CD1c-positive myeloid dendritic cell (primary cell): ENCODE results near the gene SNED1.
A peak's percentile ranks its signal among the peaks of the same experiment; 100 is the strongest.

Experiments used
- DNase-seq: peaks from one replicate; pipeline ENCODE4 v3.0.0-alpha.2; 2016; ENCODE audit errors: extremely low spot score

SNED1 gene

DNA sequence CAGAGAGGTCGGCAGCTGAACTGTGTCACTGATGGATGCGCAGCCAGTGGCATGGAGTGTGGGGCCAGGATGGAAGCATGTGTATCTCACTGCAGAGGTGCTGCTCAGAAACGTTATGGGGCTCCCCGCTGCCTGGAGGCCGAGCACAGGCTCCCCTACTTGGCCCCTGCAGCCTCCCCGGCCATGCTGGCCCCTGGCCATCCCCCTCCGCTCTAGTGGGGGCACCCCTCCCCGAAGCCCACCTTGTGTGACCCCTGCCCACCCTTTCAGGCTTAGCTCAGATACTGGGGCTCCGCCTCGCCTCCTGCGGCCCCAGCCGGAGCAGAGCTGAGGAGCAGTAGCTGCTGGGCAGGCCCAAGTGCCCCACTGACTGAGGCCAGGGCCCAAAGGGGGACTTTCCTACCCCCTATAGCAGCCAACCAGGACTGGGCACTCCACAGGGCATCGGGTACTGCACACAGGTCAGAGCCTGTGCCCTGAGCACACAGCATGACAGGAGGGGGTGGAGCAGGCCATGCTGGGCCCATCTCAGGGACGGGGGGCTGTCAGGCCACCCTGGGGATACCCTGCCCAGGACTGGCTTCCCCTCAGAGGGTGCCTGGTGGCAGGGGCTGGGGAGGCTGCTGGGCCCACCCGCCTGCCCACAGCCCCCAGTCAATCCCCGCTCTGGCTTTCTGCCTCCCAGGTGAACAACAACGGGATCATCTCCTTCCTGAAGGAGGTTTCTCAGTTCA, 31.3 kb downstream of the SNED1 start:
- DNase-seq, result no peak

DNA sequence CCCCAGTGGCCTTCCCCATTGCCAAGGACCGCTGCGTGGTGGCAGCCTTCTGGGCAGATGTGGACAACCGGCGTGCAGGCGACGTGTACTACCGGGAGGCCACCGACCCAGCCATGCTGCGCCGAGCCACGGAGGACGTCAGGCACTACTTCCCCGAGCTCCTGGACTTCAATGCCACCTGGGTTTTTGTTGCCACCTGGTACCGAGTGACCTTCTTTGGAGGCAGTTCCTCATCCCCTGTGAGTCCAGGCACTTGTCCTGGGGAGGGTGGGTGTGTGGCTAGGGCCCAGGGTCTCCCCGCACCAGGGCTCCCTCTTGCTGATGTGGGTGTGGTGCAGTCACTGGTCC, 31.9 kb downstream of the SNED1 start:
- no peak for DNase-seq

DNA sequence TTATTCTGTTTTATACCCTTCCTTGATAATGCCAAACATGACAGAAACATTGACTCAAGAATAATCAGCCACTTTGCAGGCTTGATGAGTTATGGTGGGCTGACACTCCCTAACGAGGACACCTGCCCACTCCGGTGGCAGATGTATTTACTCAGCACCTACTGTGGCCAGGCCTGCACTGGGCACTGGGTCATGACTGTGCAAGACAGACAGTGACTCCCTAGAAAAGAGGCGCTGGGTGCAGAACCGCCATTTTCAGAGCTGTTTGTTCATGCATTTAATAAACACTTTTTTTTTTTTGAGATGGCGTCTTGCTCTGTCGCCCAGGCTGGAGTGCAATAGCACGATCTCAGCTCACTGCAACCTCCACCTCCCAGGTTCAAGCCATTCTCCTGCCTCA, 32.5 kb downstream of the SNED1 start:
- DNase-seq, result no peak

DNA sequence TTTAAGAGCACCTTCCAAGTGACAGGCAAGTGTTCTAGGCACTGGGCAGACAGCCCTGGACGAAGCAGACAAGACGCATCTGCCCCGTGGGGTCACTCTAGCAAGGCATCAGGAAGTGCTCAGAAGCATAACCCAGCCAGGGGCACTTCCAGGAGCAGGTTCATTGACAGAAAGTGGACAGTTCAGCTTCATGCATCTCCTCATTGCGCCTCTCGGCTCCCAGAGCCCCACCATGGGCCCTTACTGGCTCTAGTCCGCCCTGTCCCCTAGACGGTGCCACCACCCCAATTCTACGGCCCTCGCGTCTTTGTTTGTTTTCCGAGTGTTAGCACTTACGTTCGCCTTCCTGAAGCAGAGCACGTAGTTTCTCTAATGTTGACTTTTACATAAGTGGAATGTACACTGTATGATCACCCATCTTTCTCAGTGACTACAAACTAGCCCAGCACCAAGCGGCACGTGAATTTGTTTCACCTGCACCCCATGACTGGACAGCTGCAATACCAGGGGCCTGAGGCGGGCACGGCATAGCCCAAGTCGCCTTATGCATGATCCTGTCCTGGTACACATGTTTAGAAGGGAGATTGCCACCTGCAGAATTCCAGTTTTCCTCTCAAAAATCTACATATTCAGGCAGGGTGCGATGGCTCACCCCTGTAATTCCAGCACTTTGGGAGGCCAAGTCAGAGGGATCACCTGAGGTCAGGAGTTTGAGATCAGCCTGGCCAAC, 33.2 kb downstream of the SNED1 start:
- DNase-seq, result no peak

DNA sequence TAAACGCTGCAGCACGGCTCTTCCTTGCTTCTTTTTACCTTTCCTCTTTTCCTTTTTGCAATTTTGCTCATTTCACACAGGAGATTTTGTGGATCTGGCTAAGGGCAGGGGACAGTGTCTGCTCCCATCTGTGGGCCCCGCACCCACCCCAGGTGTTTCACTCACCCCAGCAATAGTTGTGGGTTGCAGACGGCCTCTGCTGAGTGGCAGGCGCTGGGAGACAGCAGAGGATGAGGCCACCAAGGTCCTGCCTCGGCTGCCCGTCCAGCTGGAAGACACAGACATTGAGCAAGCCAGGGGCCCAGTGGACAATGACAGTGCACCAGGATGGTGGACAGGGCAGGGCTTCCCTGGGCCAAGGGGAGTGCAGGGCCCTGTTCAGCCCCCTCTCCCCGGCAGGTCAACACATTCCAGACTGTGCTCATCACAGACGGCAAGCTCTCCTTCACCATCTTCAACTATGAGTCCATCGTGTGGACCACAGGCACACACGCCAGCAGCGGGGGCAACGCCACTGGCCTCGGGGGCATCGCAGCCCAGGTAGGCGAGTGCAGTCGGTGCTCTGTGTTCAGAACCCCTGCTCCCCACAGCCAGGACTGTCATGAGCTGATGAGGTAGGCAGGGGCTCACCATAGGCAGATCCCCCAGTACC, 35.0 kb downstream of the SNED1 start:
- no peak for DNase-seq

DNA sequence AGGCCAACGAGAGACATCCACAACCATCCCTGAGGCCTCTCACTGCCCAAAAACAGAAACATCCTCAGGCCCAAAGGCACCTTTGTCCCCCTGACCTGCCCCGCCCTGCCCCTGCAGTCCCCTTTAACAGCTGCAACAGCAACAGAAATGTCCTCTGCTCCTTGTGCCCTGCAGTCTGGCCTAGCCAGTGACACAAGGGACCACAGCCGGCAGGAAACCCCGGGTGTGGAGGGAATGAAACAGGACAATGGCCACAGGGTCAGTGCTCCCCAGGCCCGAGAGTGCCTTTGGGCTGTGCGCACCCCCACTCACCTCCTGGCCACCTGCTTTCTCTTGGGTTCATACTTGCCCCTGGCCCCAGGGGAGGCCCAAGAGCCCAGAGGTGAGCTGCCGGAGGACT, 35.6 kb downstream of the SNED1 start:
- DNase-seq, result no peak

DNA sequence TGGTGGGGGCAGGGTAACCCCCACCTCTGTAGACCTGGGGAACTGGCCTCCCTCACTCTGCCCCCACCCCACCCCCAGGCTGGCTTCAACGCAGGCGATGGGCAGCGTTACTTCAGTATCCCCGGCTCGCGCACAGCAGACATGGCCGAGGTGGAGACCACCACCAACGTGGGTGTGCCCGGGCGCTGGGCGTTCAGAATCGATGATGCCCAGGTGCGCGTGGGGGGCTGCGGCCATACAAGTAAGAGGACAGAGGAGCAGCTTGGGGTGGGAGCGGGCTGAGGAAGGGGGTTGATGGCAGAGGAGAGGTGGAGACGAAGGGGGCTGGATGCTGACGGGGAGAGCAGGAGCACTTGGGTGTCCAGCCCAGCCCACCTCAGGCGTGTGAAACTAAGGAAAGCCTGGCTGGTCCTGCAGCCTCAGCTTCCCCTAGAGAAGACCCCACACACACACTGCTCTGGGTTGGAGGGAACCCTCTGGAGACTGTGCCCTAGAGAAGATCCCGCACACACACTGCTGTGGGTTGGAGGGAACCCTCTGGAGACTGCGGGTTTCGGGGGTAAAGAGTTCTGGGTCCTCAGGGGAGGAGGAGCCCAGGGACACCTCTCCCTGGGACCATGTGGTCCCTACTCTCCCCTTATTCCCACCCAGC, 36.2 kb downstream of the SNED1 start:
- DNase-seq, result no peak

DNA sequence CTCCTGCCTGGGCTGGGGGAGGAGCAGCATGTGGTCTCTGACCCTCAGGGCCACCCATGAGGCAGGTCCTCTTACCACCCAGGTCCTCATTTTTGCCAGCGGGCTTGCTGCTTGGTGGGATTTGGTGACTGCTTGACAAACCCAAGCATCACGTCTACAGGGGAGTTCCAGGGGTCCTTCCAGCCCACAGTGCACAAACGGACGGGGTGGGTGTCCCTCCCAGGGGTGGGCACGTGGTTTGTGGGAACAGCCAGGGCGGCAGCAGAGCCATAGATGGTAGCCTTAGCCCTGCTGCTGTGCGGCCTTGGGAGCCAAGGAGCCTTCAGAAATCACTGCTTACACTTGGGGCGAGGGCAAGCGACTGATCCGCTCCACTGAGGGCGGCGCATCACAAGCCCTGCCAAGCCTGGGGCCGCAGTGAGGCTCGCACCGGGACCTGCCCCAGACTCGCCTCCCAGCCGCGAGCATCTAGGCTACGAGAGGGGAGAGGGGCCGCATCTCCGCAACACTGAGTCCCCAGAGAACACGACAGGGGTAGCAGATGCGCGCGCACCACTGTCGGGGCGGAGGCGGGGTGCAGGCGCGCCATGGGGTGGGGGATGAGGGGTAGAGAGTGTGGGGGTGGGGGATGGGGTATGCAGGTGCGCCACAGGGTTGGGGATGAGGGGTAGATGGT, 36.9 kb downstream of the SNED1 start:
- no peak for DNase-seq

DNA sequence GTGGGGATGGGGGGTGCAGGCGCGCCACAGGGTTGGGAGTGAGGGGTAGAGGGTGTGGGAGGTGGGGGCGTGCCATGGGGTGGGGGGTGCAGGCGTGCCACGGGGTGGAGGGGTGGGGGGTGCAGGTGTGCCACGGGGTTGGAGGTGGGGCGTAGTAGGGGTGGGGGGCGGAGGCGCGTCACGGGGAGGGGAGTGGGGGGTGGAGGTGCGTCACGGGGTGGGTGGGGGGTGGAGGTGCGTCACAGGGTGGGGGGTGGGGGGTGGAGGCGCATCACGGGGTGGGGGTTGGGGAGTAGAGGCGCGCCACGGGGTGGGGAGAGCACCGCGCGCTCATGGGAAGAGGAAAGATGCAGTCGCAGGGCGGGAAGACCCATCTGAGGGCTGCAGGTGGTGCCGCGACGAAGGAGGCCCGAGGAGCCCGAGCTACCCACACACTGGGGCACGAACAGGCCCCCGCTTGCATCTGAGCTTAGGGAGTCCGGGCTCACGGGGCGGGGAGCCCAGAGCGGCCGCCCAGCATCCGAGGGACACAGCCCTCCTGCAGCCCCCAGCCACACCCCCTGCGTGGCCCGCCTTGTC, 37.5 kb downstream of the SNED1 start:
- no peak for DNase-seq

DNA sequence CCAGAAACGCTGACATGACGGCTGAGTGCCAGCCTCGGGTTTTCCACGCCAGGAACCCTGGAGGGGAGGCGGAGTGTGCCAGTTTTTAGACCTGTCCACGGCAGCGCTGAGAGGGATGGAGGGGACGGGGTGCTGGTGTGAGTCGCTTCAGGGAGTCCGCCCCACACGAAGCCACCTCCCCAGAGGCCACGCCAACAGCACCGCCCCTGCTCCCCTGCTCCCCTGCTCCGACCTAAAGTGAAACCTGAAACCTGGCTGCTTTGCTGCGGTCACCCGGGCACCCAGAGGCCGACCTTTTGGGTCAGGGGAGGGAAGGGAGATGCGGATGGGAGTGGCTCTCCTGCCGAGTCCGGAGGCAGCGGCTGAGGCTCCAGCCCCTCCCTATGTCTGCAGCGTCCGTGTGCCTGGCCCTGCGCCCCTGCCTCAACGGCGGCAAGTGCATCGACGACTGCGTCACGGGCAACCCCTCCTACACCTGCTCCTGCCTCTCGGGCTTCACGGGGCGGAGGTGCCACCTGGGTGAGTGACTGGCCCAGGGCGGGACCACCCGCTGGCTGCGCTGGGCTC, 38.1 kb downstream of the SNED1 start:
- no peak for DNase-seq

DNA sequence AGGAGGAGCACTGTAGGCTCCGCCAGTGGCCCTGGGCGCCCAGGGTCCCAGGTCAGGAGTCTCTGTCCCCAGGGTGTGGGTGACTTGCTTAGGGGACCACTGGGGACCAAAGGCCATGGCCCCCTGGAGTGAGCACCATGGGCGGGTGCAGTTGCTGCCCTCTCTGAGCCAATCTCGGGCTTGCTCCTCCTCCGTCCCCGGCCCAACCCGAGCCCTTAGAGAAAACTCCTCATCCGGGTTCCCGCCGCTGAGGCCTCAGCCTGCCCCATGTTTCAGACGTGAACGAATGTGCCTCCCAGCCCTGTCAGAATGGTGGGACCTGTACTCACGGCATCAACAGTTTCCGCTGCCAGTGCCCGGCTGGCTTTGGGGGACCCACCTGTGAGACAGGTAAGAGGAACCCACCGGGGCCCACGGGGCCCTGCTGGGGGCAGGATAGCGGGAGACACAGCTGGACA, 38.6 kb downstream of the SNED1 start:
- DNase-seq, result no peak

DNA sequence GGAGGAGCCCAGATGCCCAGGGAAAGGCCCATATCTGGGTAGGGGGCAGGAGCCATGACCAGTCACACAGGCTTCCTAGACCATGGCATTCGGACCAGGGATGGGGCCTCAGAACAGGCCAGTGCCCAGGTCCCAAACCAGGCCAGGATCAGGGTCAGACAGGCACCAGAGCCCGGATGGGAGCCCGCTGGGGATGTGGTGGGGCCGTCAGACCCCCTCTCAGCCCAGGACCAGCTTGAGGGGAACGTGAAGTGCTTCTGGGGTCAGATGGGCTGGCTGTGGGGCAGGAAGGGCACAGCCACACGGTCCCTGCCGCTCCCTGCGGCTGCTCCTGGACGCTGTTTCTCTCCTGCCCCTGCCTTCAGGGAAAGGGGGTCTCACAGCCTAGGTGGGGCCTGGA, 39.1 kb downstream of the SNED1 start:
- DNase-seq, result no peak

DNA sequence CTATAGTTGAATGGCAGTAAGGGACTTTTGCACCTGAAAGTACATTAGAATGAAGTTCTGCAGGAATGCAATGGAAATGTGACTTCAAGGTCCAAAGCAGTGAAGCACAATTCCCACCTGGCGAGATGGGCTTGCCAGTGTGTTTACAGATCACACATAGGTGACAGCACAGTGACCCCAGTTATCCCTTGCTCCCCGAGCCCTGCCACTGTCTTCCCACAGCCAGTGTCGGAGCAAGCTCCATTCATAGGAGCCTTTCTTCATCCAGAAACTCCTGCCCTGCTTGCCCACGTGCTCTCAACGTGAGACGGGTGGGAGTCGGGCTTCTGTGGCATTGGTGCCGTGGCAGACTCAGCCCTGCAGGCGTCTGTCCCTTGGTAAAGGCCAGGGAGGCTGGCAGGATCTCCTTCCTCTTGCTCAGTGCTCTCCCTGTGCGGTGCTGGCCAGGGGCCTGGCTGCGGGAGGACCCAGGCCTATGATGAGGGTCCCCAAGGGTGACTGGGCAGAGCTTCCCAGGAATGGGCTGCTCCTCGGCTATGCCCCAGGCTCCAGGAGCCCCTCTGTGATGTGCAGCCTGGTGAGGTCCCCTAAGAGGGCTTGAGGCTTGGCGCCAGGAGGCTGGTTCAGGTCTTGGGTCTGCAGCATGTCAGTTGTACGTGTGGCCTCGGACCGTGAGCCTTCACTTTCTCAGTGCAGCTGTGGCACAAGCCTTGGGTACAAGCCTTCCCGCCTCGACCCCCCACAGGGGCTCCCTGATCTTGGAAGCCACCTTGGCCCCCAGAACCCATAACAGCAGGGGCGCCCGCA, 40.2 kb downstream of the SNED1 start:
- DNase-seq, result no peak

DNA sequence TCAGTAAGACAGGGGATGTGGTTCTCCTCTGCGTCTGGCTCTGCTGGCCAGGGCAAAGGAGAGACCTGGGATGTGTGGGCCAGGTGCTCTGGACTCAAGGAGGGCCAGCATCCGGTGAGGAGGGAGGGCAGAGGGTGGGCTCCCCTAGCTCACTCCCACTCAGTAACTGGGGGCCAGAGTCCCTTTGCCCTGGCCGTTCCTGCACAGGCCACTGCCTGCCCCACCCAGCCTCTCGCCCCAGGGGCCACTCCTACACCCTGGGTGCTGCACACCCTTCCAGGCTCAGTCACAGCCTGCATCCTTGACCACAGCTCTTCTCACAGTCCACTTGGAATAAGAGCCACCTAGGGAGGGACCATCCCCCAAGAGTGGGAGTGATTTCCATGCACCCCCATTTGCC, 41.0 kb downstream of the SNED1 start:
- no peak for DNase-seq

DNA sequence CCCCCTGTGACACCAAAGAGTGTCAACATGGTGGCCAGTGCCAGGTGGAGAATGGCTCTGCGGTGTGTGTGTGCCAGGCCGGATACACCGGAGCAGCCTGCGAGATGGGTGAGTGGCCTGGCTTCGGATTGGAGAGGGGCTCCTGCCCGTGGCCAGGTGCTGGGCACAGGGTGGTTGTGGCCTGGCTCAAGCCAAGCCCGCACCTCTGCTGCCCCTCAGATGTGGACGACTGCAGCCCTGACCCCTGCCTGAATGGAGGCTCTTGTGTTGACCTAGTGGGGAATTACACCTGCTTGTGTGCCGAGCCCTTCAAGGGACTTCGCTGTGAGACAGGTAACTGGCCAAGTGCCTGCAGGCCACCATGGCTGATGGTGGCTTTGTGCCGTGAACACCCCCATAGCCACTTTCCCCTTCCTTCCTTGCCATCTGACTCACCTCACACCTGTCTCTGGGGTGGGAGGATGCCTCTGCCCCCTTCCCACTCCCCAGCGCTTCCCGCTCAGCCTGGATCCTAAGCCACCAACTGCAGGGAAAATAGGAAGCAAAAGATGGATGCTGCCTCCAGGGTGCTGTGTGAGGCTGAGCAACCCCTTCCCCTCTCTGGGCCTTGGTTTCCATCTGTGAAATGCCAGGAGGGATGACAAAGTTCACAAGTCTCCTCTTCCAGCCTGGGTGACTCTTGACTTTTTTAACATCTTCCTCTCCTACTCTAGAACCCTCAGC, 41.8 kb downstream of the SNED1 start:
- DNase-seq, result no peak

DNA sequence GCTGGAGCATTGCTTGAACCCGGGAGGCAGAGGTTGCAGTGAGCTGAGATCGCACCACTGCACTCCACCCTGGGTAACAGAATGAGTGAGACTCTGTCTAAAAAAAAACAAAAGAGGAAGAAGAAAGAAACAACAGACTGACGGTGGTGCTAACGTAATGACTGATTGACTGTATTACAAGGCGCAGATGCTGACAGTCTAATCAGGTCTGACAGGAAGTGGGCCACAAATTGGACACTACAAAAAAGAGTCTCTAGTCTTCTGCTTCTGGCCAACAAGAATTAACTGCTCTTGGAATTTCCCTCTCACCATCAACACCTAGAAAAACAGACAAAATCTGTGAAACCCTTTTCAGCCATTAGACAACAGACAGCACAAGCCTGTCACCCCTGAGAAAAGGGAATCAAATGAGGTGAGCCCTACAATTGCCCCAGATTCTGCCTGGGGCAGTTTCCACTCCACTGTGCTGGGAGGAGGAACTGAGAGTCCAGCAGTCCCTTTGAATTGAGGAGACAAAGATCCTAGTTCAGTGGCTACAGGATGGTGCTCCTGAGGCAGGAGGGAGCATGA, 43.3 kb downstream of the SNED1 start:
- DNase-seq, result peak; percentile 10

DNA sequence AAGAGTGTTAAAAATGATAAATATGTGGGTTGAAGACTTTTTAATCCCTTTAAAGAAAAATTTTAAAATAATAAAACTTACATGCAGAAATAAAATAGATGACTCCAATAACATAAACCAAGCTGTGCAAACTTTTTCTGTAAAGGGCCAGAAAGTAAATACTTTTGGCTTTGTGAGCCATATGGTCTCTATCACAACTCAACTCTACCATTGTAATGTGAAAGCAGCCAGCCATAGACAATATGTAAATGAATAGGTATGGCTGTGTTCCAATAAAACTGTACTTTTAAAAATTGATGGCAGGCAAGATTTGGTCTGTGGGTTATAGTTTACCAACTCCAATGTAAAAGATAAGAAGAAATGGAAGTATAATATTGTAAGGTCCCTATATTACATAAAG, 45.2 kb downstream of the SNED1 start:
- no peak for DNase-seq

DNA sequence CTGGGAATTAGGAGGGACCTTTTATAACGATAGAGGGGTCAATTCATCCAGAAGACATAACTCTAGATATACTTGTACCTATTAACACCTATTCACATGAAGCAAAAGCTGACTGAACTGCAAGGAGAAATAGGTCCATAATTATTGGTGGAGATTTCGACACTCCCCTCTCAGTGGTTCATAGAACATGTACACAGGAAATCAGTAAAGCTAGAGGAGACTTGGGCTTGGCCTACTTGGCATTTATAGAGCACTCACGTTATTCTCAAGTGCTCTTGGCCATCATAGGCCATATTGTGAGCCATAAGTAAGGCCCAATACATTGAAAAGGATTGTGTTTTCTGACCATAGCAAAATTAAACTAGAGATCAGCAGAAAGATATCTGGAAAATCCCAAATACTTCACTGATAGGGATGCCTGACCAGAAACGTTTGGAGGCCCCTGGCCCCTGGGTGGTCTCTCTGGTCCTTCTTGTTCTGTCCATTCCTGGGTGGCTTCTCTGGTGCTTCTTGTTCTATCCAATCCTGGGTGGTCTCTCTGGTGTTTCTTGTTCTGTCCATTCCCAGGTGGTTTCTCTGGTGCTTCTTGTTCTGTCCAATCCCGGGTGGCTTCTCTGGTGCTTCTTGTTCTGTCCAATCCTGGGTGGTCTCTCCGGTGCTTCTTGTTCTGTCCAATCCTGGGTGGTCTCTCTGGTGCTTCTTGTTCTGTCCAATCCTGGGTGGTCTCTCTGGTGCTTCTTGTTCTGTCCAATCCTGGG, 49.0 kb downstream of the SNED1 start:
- no peak for DNase-seq
